ENCODE measurements around the gene FANK1. TPM values are rescaled to one million over a fixed set of nuclear protein-coding genes. Genes with fewer than 3 reads are reported as not detected.

Gene FANK1
- total RNA-seq, 1 donor from 2014 or later, result 12.5 TPM

DNA sequence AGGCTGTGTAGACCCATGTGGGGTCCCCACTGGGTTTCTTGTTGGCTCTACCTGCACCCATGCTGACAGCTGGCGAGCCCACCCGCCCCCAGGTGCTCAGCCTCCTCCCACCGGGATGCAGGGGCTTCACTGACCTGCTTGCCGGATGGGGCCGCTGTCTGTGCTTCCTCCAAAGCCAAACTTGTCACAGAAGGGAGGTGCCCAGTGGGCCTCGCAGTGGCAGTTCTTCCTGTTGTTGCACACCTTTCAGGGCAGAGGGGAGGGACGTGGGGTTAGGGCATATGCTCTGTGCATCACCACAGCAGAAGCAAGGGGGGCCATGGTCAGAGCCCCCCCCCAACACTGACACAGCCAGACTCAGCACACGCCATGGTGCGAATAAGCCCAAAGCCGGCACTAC lies 146.5 kb downstream of the FANK1 start:
- peaks cover 2% of the 10 kb centered on the region for H3K27me3 Mint-ChIP-seq (ENCODE audit: insufficient read depth, low read depth)

DNA sequence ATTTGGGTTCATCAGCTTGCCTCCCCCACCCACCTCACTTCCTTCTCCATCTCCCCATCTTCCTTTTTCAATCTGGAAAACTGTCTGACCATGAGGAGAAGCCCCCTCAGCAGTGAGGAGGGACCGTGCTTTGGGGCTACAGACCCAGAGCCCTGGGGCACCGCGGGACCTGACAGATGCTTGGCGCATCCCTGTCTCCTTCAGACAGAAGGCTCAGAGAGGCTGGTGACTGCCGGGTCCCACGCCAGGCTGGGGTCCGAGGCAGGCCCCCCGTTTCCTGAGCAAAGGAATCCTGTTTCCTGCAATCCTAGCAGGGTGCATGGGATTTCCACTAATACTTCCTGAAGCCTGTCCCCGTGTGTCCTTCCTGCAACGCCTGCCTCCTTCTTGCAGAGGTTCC lies 147.0 kb downstream of the FANK1 start:
- H3K36me3 Mint-ChIP-seq, result no peaks in the 10 kb centered on the region
- Histone ChIP-seq H3K27me3 (no peaks in the 10 kb centered on the region), H3K9ac (no peak overlapping the region), H3K9me3 (ENCODE audit: low read depth) (no peaks in the 10 kb centered on the region), H3K36me3 (no peaks in the 10 kb centered on the region), H3K4me3 (no peak overlapping the region), H4K20me1 (ENCODE audit: low read depth) (no peaks in the 10 kb centered on the region), H3K79me2 (ENCODE audit: low read depth) (no peaks in the 10 kb centered on the region), H3K27ac (no peak overlapping the region), H3K4me1 (no peaks in the 10 kb centered on the region), H3F3A (ENCODE audit: low read depth) (no peaks in the 10 kb centered on the region), H3K4me2 (no peak overlapping the region), H2AFZ (replicated peaks) (no peak overlapping the region)
- H3K27me3 Mint-ChIP-seq (ENCODE audit: insufficient read depth, low read depth), result peaks cover 2% of the 10 kb centered on the region
- no peak for DNase-seq (ENCODE audit: low spot score)
- no peak overlapping the region for H3K27ac Mint-ChIP-seq
- peaks cover 22% of the 10 kb centered on the region for H3K4me1 Mint-ChIP-seq
- TF ChIP-seq EZH2 (IDR thresholded peaks at IDR 0.05) (no peak), EZH2phosphoT487 (IDR thresholded peaks at IDR 0.05) (no peak)
- TF ChIP-seq, protein P1, sequence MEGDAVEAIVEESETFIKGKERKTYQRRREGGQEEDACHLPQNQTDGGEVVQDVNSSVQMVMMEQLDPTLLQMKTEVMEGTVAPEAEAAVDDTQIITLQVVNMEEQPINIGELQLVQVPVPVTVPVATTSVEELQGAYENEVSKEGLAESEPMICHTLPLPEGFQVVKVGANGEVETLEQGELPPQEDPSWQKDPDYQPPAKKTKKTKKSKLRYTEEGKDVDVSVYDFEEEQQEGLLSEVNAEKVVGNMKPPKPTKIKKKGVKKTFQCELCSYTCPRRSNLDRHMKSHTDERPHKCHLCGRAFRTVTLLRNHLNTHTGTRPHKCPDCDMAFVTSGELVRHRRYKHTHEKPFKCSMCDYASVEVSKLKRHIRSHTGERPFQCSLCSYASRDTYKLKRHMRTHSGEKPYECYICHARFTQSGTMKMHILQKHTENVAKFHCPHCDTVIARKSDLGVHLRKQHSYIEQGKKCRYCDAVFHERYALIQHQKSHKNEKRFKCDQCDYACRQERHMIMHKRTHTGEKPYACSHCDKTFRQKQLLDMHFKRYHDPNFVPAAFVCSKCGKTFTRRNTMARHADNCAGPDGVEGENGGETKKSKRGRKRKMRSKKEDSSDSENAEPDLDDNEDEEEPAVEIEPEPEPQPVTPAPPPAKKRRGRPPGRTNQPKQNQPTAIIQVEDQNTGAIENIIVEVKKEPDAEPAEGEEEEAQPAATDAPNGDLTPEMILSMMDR (IDR thresholded peaks at IDR 0.05), result no peak
- H3K4me3 Mint-ChIP-seq, result no peak overlapping the region
- H3K9me3 Mint-ChIP-seq, result no peaks in the 10 kb centered on the region

More for the DNA sequence above, 146.5 kb downstream of the FANK1 start:
- no peaks in the 10 kb centered on the region for H3F3A ChIP-seq (ENCODE audit: low read depth)
- H3K4me3 Mint-ChIP-seq, result no peak overlapping the region
- TF ChIP-seq EZH2 (IDR thresholded peaks at IDR 0.05) (no peak), EZH2phosphoT487 (IDR thresholded peaks at IDR 0.05) (no peak)
- TF ChIP-seq, protein P1 (IDR thresholded peaks at IDR 0.05), result no peak
- H3K9me3 ChIP-seq (ENCODE audit: low read depth), result no peaks in the 10 kb centered on the region
- no peak for DNase-seq (ENCODE audit: low spot score)
- H3K4me1 ChIP-seq, result no peaks in the 10 kb centered on the region
- H3K27me3 ChIP-seq, result no peaks in the 10 kb centered on the region
- no peaks in the 10 kb centered on the region for H3K79me2 ChIP-seq (ENCODE audit: low read depth)
- no peak overlapping the region for H2AFZ ChIP-seq (replicated peaks)
- no peak overlapping the region for H3K4me3 ChIP-seq
- H4K20me1 ChIP-seq (ENCODE audit: low read depth), result no peaks in the 10 kb centered on the region
- H3K9ac ChIP-seq, result no peak overlapping the region
- H3K4me1 Mint-ChIP-seq, result peaks cover 22% of the 10 kb centered on the region
- no peak overlapping the region for H3K4me2 ChIP-seq
- H3K27ac Mint-ChIP-seq, result no peak overlapping the region
- H3K9me3 Mint-ChIP-seq, result no peaks in the 10 kb centered on the region
- H3K36me3 ChIP-seq, result no peaks in the 10 kb centered on the region
- H3K27ac ChIP-seq, result no peak overlapping the region
- no peaks in the 10 kb centered on the region for H3K36me3 Mint-ChIP-seq

DNA sequence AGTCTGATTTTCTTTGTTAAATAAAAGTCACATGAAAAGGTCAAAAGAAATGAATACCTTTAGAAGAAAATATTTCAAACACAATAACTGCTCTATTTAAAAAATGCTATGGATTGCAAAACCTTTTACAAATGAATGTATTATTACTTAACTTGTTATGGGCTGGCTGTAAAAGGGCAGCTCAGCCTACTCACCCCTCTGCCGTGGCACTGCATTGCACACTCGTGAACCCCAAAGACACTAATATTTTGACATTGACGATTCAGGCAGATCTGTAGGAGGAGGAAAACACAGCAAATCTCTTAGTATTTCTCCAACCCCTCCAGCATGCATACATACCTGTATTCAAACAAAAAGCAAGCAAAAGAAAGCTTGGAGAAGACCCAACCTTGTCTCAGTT lies 149.5 kb downstream of the FANK1 start:
- no peak overlapping the region for H3K4me2 ChIP-seq
- no peaks in the 10 kb centered on the region for H3K4me1 ChIP-seq
- H3K4me3 ChIP-seq, result no peak overlapping the region
- no peak for TF ChIP-seq EZH2 (IDR thresholded peaks at IDR 0.05)
- TF ChIP-seq EZH2phosphoT487 (IDR thresholded peaks at IDR 0.05), result no peak
- TF ChIP-seq, protein P1 (IDR thresholded peaks at IDR 0.05), result no peak
- no peaks in the 10 kb centered on the region for H3F3A ChIP-seq (ENCODE audit: low read depth)
- no peaks in the 10 kb centered on the region for H3K9me3 Mint-ChIP-seq
- peaks cover 22% of the 10 kb centered on the region for H3K4me1 Mint-ChIP-seq
- no peak overlapping the region for H3K27ac ChIP-seq
- no peak for DNase-seq (ENCODE audit: low spot score)
- no peaks in the 10 kb centered on the region for H3K36me3 Mint-ChIP-seq
- H3K36me3 ChIP-seq, result no peaks in the 10 kb centered on the region
- no peak overlapping the region for H3K9ac ChIP-seq
- H3K4me3 Mint-ChIP-seq, result no peak overlapping the region
- no peaks in the 10 kb centered on the region for H3K27me3 ChIP-seq
- H3K27me3 Mint-ChIP-seq (ENCODE audit: insufficient read depth, low read depth), result peaks cover 2% of the 10 kb centered on the region
- no peaks in the 10 kb centered on the region for H3K9me3 ChIP-seq (ENCODE audit: low read depth)
- H3K79me2 ChIP-seq (ENCODE audit: low read depth), result no peaks in the 10 kb centered on the region
- no peak overlapping the region for H3K27ac Mint-ChIP-seq
- no peak overlapping the region for H2AFZ ChIP-seq (replicated peaks)
- no peaks in the 10 kb centered on the region for H4K20me1 ChIP-seq (ENCODE audit: low read depth)

Measured in neural progenitor cell (in vitro differentiated cells).